Caco-2 (cell line): Measurements from ENCODE around the gene LHPP. TPM values are rescaled to one million over a fixed set of nuclear protein-coding genes. Genes with fewer than 3 reads are reported as not detected.

ENCODE experiments used
- BruUV-seq: library from RNA; stranded (reverse); fragments of 400-500 nt; replicated peaks from 2 replicates; lab custom pipeline; 2021; lab: Mats Ljungman, UMichigan
- CTCF ChIA-PET: fragments of 300-600 bp; sonication (Branson Sonifier 250); formaldehyde crosslinking; loops from one replicate; lab custom pipeline; 2022; ENCODE audit warnings: antibody characterized with exemption; lab: Charles Lee
- POLR2A ChIA-PET: fragments of 300-600 bp; sonication (Branson Sonifier 250); formaldehyde crosslinking; loops from one replicate; lab custom pipeline; 2022; ENCODE audit warnings: antibody characterized with exemption; lab: Charles Lee
- DNase-seq, 2 experiments: peaks; one replicate each; pipeline versions ENCODE4 v3.0.0 to v3.0.0-alpha.2; 2020 to 2022
- H3K27me3 ChIP-seq: replicated peaks from 2 replicates; pipeline ENCODE4 v1.6.0; 2011; ENCODE audit warnings: low read length; ENCODE audit not compliant: control insufficient read depth, insufficient read depth
- H3K36me3 ChIP-seq: 2 replicates; pipeline ENCODE4 v1.5.1; 2011; ENCODE audit warnings: low read length; ENCODE audit not compliant: control insufficient read depth, insufficient read depth
- H3K4me1 ChIP-seq: fragments of 250-450 bp; sonication (Bioruptor Pico); 2 replicates; pipeline ENCODE4 v1.5.1; 2020; ENCODE audit warnings: mild to moderate bottlenecking
- H3K4me3 ChIP-seq: 2 replicates; pipeline ENCODE4 v1.5.1; 2011; ENCODE audit warnings: low read depth, mild to moderate bottlenecking, control low read depth, low read length
- H3K9me3 ChIP-seq: fragments of 250-450 bp; sonication (Bioruptor Pico); 2 replicates; pipeline ENCODE4 v1.5.1; 2020; ENCODE audit warnings: mild to moderate bottlenecking, moderate library complexity
- H3K27ac Mint-ChIP-seq: one replicate; pipeline ENCODE4 v1.8.0; 2022; ENCODE audit warnings: mixed read lengths; ENCODE audit not compliant: unreplicated experiment
- H3K27me3 Mint-ChIP-seq: one replicate; pipeline ENCODE4 v1.8.0; 2022; ENCODE audit warnings: mixed read lengths; ENCODE audit not compliant: insufficient read depth, unreplicated experiment
- H3K36me3 Mint-ChIP-seq: one replicate; pipeline ENCODE4 v1.8.0; 2022; ENCODE audit warnings: mild to moderate bottlenecking, mixed read lengths; ENCODE audit not compliant: insufficient read depth, unreplicated experiment
- H3K4me1 Mint-ChIP-seq: one replicate; pipeline ENCODE4 v1.8.0; 2022; ENCODE audit warnings: low read depth, mixed read lengths; ENCODE audit not compliant: unreplicated experiment
- H3K4me3 Mint-ChIP-seq: one replicate; pipeline ENCODE4 v1.8.0; 2022; ENCODE audit warnings: mild to moderate bottlenecking, moderate library complexity, mixed read lengths; ENCODE audit not compliant: unreplicated experiment
- H3K9me3 Mint-ChIP-seq: one replicate; pipeline ENCODE4 v1.8.0; 2022; ENCODE audit warnings: mixed read lengths; ENCODE audit not compliant: unreplicated experiment
- intact Hi-C: fragments of 100-400 bp; cut with micrococcal nuclease; formaldehyde crosslinking; loops from one replicate; pipeline ENCODE4 v1.10.0; 2022; ENCODE audit not compliant: unreplicated experiment
- total RNA-seq: library from RNA; stranded (reverse); gene quantifications from 2 replicates; pipeline ENCODE4 v1.2.3, GENCODE V29; 2022
- TF ChIP-seq, protein P1 (sequence below), 2 experiments: fragments of 200-600 bp in 1 of 2; IDR thresholded peaks; 1 replicate in 1 of 2; 2 replicates in 1 of 2; pipeline versions ENCODE4 v1.5.1 to v1.8.0; 2011 to 2022; ENCODE audit warnings: antibody characterized with exemption in 1 of 2, control low read depth in 1 of 2, inconsistent platforms in 1 of 2, low read depth in 1 of 2, low read length in 1 of 2, mild to moderate bottlenecking in 1 of 2, moderate library complexity in 1 of 2; ENCODE audit not compliant: insufficient read depth in 1 of 2, severe bottlenecking in 1 of 2, unreplicated experiment in 1 of 2

LHPP gene
- total RNA-seq, 1 experiment from 2014 or later: 15.9 TPM

DNA sequence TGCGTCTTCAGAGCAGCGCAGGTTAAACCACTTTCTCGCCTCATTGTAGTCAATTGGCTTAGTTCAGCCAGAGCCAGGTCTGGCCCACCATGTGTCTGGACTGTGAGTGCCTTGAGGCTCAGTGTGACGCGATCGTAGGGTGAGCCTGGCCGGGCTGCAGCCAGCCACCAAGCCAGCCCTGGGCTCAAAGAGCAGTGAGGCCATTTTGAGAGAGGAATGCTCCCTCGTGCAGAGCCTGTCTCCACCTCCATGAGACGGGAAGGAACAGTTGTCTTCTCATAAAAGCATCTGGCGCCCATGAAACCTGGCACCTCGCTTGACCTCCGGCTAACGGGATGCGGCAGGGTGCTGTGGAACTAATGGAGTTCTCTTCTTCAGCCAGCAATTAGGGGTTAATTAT is 34.5 kb downstream of the LHPP start:
- Mint-ChIP-seq H3K9me3 (no peaks in the 10 kb centered on the region), H3K27ac (no peak overlapping the region), H3K27me3 (no peaks in the 10 kb centered on the region), H3K36me3 (no peaks in the 10 kb centered on the region), H3K4me1 (no peaks in the 10 kb centered on the region), H3K4me3 (no peak overlapping the region)
- no peaks in the 10 kb centered on the region; the same call in 1 of the 2 replicates for H3K36me3 ChIP-seq
- H3K9me3 ChIP-seq: peaks cover 4% of the 10 kb centered on the region; the same call in 1 of the 2 replicates
- TF ChIP-seq, protein P1, sequence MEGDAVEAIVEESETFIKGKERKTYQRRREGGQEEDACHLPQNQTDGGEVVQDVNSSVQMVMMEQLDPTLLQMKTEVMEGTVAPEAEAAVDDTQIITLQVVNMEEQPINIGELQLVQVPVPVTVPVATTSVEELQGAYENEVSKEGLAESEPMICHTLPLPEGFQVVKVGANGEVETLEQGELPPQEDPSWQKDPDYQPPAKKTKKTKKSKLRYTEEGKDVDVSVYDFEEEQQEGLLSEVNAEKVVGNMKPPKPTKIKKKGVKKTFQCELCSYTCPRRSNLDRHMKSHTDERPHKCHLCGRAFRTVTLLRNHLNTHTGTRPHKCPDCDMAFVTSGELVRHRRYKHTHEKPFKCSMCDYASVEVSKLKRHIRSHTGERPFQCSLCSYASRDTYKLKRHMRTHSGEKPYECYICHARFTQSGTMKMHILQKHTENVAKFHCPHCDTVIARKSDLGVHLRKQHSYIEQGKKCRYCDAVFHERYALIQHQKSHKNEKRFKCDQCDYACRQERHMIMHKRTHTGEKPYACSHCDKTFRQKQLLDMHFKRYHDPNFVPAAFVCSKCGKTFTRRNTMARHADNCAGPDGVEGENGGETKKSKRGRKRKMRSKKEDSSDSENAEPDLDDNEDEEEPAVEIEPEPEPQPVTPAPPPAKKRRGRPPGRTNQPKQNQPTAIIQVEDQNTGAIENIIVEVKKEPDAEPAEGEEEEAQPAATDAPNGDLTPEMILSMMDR (IDR thresholded peaks at IDR 0.05; ENCODE audit: insufficient read depth in 1 of 2, low read depth in 1 of 2, low read length in 1 of 2, severe bottlenecking in 1 of 2, unreplicated experiment in 1 of 2): no peak
- ChIA-PET CTCF (no interaction called here), POLR2A (no interaction called here)
- no peak overlapping the region for H3K4me3 ChIP-seq
- DNase-seq: no peak
- BruUV-seq: no TSS peak
- peaks cover 3% of the 10 kb centered on the region; the same call in 1 of the 2 replicates for H3K4me1 ChIP-seq
- intact Hi-C loops: no loop called here
- H3K27me3 ChIP-seq: no peaks in the 10 kb centered on the region

DNA sequence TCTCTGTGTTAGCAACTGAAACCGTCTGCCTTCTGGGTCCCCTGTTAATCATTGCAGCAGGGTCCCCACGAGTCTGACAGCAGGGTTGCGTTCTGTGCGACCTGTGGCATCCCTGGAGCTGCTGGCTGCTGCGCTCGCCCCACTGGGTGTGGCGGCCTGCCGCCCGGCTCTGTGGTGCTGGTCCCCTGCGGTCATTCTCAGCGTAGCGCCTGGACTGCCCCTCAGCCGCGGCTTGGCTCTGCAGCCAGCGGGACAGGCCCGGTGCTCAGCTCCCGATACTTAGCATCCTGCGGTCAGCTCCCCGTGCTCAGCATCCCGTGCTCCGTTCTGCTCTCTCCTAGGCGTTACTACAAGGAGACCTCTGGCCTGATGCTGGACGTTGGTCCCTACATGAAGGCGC is 35.0 kb downstream of the LHPP start:
- TF ChIP-seq, protein P1 (IDR thresholded peaks at IDR 0.05; ENCODE audit: insufficient read depth in 1 of 2, low read depth in 1 of 2, low read length in 1 of 2, severe bottlenecking in 1 of 2, unreplicated experiment in 1 of 2): no peak
- H3K4me3 ChIP-seq: no peak overlapping the region
- no TSS peak for BruUV-seq
- Mint-ChIP-seq H3K4me1 (no peaks in the 10 kb centered on the region), H3K9me3 (no peaks in the 10 kb centered on the region), H3K4me3 (no peak overlapping the region), H3K27me3 (no peaks in the 10 kb centered on the region), H3K27ac (no peak overlapping the region), H3K36me3 (no peaks in the 10 kb centered on the region)
- H3K36me3 ChIP-seq: no peaks in the 10 kb centered on the region
- ChIA-PET POLR2A (no interaction called here), CTCF (no interaction called here)
- intact Hi-C loops: no loop called here
- peaks cover 3% of the 10 kb centered on the region; the same call in 1 of the 2 replicates for H3K4me1 ChIP-seq
- no peak for DNase-seq
- H3K9me3 ChIP-seq: peaks cover 4% of the 10 kb centered on the region; the same call in 1 of the 2 replicates
- no peaks in the 10 kb centered on the region for H3K27me3 ChIP-seq

DNA sequence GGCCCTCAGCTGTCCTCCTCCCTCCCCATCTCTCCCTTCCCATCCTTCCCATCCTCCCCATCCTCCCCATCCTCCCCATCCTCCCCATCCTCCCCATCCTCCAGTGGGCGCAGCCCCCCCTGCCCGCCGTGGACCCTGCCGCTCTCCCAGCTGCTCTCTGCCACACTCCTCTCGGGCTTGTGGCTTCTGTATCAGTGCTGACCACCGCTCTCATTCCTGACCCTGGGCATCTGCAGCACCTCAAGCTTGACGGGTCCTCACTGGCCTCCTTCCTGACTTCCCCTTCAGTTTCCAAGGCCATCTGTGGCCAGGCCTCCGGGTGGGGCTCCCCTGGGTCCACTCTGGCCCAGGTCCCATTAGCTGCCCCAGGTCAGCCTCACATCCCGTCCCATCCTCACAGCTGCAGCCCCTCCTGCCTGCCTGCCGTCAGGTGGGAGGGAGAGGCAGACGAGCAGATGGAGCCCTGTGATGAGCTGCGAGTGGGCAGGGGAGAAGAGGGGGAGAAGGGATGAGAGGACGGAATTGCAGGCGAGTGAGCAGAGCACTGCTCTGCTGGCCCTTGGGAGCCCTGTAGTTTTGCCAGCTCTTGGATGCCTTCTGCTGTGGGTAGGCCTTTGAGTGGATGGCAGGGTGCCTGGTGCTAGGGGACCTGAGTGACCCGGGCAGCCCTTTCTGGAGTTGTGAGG is 35.7 kb downstream of the LHPP start:
- peaks cover 4% of the 10 kb centered on the region; the same call in 1 of the 2 replicates for H3K9me3 ChIP-seq
- Mint-ChIP-seq H3K27me3 (no peaks in the 10 kb centered on the region), H3K36me3 (no peaks in the 10 kb centered on the region), H3K4me3 (no peak overlapping the region), H3K4me1 (no peaks in the 10 kb centered on the region), H3K27ac (no peak overlapping the region), H3K9me3 (no peaks in the 10 kb centered on the region)
- ChIA-PET POLR2A (no interaction called here), CTCF (no interaction called here)
- no peaks in the 10 kb centered on the region for H3K36me3 ChIP-seq
- no peaks in the 10 kb centered on the region for H3K27me3 ChIP-seq
- no peak overlapping the region for H3K4me3 ChIP-seq
- TF ChIP-seq, protein P1 (IDR thresholded peaks at IDR 0.05; ENCODE audit: insufficient read depth in 1 of 2, low read depth in 1 of 2, low read length in 1 of 2, severe bottlenecking in 1 of 2, unreplicated experiment in 1 of 2): no peak
- no TSS peak for BruUV-seq
- H3K4me1 ChIP-seq: peaks cover 3% of the 10 kb centered on the region; the same call in 1 of the 2 replicates
- DNase-seq: no peak
- intact Hi-C loops: no loop called here
